Vagina (tissue), 2 donors: Measurements from ENCODE around the gene CHN1.

Experiments
- CTCF ChIP-seq, 3 experiments: fragments of 450-650 bp in 2 of 3; fragments of 200-600 bp in 1 of 3; sonication (generic) in 1 of 3; IDR thresholded peaks; one replicate each; pipeline ENCODE4 v1.5.1; 2017 to 2019; ENCODE audit warnings: antibody characterized with exemption in 3 of 3, mild to moderate bottlenecking in 2 of 3, moderate library complexity in 2 of 3
- POLR2A ChIP-seq, 2 donors: fragments of 450-650 bp; IDR thresholded peaks; one replicate each; pipeline ENCODE4 v1.6.1; 2017; ENCODE audit warnings: antibody characterized with exemption in 2 of 2, mild to moderate bottlenecking in 2 of 2, moderate library complexity in 2 of 2
- POLR2AphosphoS5 ChIP-seq, 2 donors: sonication (generic); formaldehyde crosslinking; IDR thresholded peaks; one replicate each; pipeline ENCODE4 v1.9.0; 2017; ENCODE audit warnings: antibody characterized with exemption in 2 of 2, mild to moderate bottlenecking in 2 of 2, low read depth in 1 of 2; ENCODE audit not compliant: insufficient read depth in 1 of 2

- TF ChIP-seq CTCF (IDR thresholded peaks at IDR 0.05) (no peak), POLR2A (IDR thresholded peaks at IDR 0.05) (no peak), POLR2AphosphoS5 (IDR thresholded peaks at IDR 0.05; ENCODE audit: insufficient read depth in 1 of 2, low read depth in 1 of 2) (no peak)
These were observed 44.5 kb upstream of the CHN1 start for GRCh38 chr2:175049661-175050060.
